Epithelial cell of proximal tubule (primary cell): ENCODE results near the gene EFHB. TPM values are rescaled to one million over a fixed set of nuclear protein-coding genes. Genes with fewer than 3 reads are reported as not detected.

ENCODE experiments used
- DNase-seq: peaks from one replicate; pipeline ENCODE4 v3.0.0-alpha.2; 2011; ENCODE audit warnings: low read depth
- H3K4me3 ChIP-seq: 2 replicates; pipeline ENCODE4 v1.5.1; 2011; ENCODE audit warnings: low read depth, mild to moderate bottlenecking, low read length
- total RNA-seq: library from RNA; depleted of rRNA; stranded (reverse); fragments of >200 nt; gene quantifications from 2 replicates; pipeline ENCODE4 v1.2.3, GENCODE V29; 2015
- TF ChIP-seq, protein P1 (sequence below): conservative IDR thresholded peaks from 2 replicates; pipeline ENCODE4 v1.5.1; 2012; ENCODE audit warnings: low read depth, mild to moderate bottlenecking, low read length

The EFHB gene, protein sequence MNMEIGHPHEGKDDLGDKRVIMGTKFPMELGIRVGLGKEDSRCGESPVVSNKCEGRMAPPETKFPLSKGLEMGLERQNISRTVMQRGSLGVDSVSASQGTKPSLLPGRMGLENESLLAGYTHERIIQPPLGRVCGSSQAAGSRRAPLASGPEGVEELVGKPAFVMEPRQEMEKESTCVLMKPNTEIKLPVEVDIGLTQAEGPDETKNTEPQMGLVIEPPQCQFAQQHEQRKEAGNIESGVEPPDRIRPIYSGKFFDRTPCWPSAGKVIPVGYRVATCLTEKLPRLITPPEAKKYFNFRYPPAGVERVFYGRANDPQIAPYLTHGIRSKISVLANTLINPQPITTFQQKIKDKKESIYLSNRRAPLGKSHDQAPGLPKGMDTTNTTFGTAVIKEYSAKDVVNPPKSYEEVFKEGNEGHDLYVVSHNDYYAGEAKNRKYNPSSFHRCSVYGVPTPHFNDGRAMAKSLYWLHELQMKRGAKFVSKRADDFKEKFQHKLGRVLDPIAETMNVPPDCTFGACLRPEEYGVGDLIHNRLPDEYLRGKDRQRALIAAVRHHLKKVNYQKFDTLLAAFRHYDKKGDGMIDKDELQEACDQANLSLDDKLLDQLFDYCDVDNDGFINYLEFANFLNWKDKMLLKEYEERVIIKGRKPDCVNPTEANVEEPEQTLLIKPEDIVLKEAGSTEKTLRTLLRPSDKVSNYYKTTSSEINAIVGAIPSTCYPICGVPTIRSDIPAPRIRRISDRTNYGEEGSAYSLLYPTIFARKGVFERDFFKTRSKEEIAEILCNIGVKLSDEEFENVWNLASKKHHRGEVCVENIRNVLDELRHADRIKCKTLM
- 3.3 and 5.5 TPM in 2 replicates for total RNA-seq

DNA sequence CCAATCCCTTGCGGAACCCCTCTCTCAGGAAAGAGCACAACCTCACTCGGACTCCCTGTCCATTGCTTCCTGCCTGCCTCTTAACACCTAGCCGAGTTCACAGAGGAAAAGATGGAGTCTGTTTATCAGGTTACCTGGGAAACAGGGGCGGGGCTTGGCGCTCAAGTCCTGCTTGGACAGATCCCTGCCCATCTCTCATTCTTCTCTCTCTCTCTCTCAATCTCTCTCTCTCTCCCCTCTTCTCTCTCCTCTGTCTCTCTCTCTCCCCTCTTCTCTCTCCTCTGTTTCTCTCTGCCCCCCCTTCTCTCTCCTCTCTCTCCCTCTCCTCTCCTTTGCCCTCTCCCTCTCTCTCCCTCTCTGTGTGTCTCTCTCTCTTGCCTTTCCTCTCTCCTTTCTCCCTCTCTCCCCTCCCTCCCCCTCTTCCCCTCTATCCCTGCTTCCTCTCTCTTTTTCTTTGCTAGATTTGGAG is at the start of gene EFHB:
EFHB (minus strand) TSS at position 120 of the 469 bp plus-strand sequence. CDS start 199 bp downstream, outside the sequence.
- no peak within 1 kb of the TSS for H3K4me3 ChIP-seq
- DNase-seq, result no peak
- TF ChIP-seq, protein P1, sequence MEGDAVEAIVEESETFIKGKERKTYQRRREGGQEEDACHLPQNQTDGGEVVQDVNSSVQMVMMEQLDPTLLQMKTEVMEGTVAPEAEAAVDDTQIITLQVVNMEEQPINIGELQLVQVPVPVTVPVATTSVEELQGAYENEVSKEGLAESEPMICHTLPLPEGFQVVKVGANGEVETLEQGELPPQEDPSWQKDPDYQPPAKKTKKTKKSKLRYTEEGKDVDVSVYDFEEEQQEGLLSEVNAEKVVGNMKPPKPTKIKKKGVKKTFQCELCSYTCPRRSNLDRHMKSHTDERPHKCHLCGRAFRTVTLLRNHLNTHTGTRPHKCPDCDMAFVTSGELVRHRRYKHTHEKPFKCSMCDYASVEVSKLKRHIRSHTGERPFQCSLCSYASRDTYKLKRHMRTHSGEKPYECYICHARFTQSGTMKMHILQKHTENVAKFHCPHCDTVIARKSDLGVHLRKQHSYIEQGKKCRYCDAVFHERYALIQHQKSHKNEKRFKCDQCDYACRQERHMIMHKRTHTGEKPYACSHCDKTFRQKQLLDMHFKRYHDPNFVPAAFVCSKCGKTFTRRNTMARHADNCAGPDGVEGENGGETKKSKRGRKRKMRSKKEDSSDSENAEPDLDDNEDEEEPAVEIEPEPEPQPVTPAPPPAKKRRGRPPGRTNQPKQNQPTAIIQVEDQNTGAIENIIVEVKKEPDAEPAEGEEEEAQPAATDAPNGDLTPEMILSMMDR, result no peak

DNA sequence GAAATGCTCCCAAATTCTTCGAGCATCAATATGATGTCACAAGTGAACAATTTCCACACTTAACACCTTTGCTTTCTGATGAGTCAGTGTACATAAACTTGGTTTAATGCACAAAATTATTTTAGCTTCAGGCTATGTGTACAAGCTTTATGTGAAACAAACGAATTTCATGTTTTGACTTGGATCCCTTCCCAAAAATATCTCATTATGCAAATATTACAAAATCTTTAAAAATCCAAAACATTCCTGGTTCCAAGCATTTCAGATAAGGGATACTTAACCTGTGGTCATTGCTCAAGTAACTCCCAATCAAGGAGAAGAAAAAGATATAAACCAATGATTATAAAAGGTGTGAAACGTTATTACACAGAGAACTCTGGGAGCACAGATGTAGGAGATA is 38.0 kb upstream of the EFHB start:
- H3K4me3 ChIP-seq, result no peak overlapping the region
- no peak for DNase-seq
- TF ChIP-seq, protein P1, result no peak

DNA sequence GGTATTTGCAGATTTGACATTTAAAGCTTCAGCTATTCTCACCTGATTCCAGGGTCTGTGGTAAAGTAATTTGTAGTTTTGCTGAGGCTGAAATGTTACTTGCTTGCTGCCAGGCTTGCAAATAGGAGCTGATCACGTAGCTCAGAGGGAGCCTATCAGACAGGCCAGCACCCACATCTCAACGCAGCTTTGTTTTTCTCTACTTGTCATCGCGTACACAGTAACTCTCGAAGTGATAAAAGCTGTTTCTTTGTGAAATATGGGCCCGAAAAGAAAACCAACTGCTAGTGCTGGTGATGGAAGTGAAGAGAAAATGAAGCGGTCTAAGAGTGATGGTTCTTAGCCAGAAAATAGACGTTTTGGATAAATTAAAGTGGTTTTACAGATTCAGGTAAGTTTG is 36.3 kb upstream of the EFHB start:
- TF ChIP-seq, protein P1, result no peak
- no peak for DNase-seq
- H3K4me3 ChIP-seq, result no peak overlapping the region

DNA sequence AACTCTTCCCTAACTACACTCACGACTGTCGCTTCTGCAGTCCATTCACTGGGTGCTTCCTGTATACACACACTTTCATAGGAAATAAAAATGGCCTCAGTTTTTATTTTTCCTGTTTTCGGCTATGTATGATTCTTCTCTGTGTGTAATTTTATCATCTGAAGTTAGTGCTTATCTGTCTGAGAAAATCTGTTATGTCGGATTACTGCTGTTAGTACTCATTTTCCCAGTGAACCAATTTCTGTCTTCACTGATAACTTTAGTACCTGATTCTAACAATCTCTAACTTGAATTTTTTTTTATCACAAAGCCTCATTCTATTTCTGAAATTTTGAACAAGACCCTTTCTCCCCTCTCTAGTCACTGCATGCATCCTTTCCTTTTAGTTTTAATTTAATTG is 33.8 kb upstream of the EFHB start:
- TF ChIP-seq, protein P1, result no peak
- DNase-seq, result no peak

DNA sequence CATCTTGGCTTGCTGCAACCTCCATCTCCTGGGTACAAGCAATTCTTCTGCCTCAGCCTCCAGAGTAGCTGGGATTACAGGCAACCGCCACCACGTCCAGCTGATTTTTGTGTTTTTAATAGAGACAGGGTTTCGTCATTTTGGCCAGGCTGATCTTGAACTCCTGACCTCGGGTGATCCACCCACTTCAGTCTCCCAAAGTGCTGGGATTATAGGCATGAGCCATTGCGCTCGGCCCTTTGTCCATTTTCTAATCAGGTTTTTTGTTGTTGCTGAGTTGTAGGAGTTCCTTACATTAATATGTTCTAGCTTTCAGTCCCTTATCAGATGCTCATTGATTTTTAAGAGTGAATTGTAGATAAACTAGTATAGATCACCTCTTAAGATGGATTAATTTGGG is 33.2 kb upstream of the EFHB start:
- no peak overlapping the region for H3K4me3 ChIP-seq
- DNase-seq, result no peak
- TF ChIP-seq, protein P1, result no peak

More for the DNA sequence above, 33.8 kb upstream of the EFHB start:
- no peak overlapping the region for H3K4me3 ChIP-seq

DNA sequence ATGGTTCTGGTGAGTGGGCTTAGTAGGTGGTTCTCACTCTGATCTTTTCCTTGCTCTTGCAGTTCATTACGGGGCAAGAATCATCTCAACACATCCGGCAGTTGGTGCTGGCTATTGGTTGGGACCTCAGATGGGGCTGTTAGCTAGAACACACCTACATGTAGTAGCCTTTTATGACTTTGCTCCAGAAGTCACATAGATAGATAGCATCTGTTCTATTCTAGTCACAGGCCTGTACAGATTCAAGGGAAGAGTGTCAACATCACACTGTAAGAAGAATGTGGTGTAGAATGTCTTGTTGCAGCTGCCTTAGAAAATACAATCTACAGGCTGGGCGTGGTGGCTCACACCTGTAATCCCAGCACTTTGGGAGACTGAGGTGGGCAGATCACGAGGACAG is 27.9 kb upstream of the EFHB start:
- no peak for DNase-seq
- TF ChIP-seq, protein P1, result no peak
- H3K4me3 ChIP-seq, result no peak overlapping the region
